Measurements from ENCODE around the gene CALN1. TPM values are rescaled to one million over a fixed set of nuclear protein-coding genes. Genes with fewer than 3 reads are reported as not detected.
A peak's percentile ranks its signal among the peaks of the same experiment; 100 is the strongest.

Gene CALN1
- total and polyA plus RNA-seq, 2 of the 8 experiments (the other 6 are each of a cell fraction or from before 2014, with no cell fraction given) = 6.4 to 15.2 TPM

- H2BK15ac ChIP-seq (ENCODE audit: low read length) = no peak overlapping the region
- peaks cover 2 to 4% (median 2%) of the 10 kb centered on the region in 4 experiments; a peak in 4 of 7 replicates for H3K4me1 ChIP-seq (replicated peaks in 1 of 4; ENCODE audit: control insufficient read depth in 3 of 4, insufficient read depth in 4 of 4, low read length in 3 of 4)
- H3K14ac ChIP-seq (ENCODE audit: insufficient read length) = no peak overlapping the region
- FAIRE-seq (no peak), DNase-seq (ENCODE audit: low read depth in 1 of 2, low spot score in 2 of 2) (no peak)
- TF ChIP-seq SUZ12 (IDR thresholded peaks at IDR 0.05; ENCODE audit: low read length) (no peak), NANOG (IDR thresholded peaks at IDR 0.05; ENCODE audit: insufficient read depth, low read depth, low read length, poor library complexity, severe bottlenecking) (no peak), TCF12 (IDR thresholded peaks at IDR 0.05; ENCODE audit: low read depth, low read length) (no peak)
- H3K9ac ChIP-seq (replicated peaks in 1 of 4; ENCODE audit: extremely low read depth in 1 of 4, low read depth in 3 of 4, low read length in 3 of 4) = no peak overlapping the region
- H2BK20ac ChIP-seq (ENCODE audit: low read length) = no peak overlapping the region
- no peak overlapping the region for H4K91ac ChIP-seq (replicated peaks; ENCODE audit: insufficient read length, low read length)
- H3K79me2 ChIP-seq (ENCODE audit: control insufficient read depth in 1 of 2, insufficient read depth in 2 of 2, low read length in 2 of 2) = peaks cover 0 to 6% of the 10 kb centered on the region in 2 experiments; a peak in 1 of 4 replicates
- H2AFZ ChIP-seq (ENCODE audit: low read length) = no peak overlapping the region
- no peaks in the 10 kb centered on the region; the same call in 1 of the 2 replicates for H3K23me2 ChIP-seq (ENCODE audit: low read depth, low read length)
- H2BK120ac ChIP-seq (replicated peaks; ENCODE audit: low read depth, low read length) = no peak overlapping the region
- H3K9me3 ChIP-seq (ENCODE audit: insufficient read depth in 2 of 2, low read depth in 1 of 2, low read length in 1 of 2) = no peaks in the 10 kb centered on the region
- H3K23ac ChIP-seq (ENCODE audit: insufficient read length) = no peak overlapping the region
- ChIA-PET POLR2A (ENCODE audit: partially characterized antibody) (interaction anchor here (0.9 kb wide), 1 partner anchor 445 kb away, joined by 3 read pairs; no protein-coding TSS in a partner anchor), CTCF (ENCODE audit: partially characterized antibody) (interaction anchor here (1.2 kb wide), 1 partner anchor 47 kb away, joined by 3 read pairs; no protein-coding TSS in a partner anchor)
- H4K20me1 ChIP-seq (replicated peaks in 1 of 2; ENCODE audit: control insufficient read depth in 1 of 2, insufficient read depth in 2 of 2, low read length in 2 of 2) = peaks cover 0 to 3% of the 10 kb centered on the region in 2 experiments
- H4K5ac ChIP-seq (ENCODE audit: insufficient read length, low read depth, low read length) = no peak overlapping the region
- no peaks in the 10 kb centered on the region for H3K36me3 ChIP-seq (ENCODE audit: control insufficient read depth in 2 of 4, insufficient read depth in 4 of 4, low read length in 3 of 4)
- H3K27ac ChIP-seq (ENCODE audit: low read depth, low read length) = no peak overlapping the region
- no peak overlapping the region for H2BK12ac ChIP-seq (ENCODE audit: low read depth, low read length)
- H3K4ac ChIP-seq (replicated peaks; ENCODE audit: insufficient read length, low read depth, low read length) = no peak overlapping the region
- no peak overlapping the region for H3K4me2 ChIP-seq (ENCODE audit: insufficient read depth in 1 of 2, low read depth in 2 of 2, low read length in 2 of 2)
- H2AK5ac ChIP-seq (ENCODE audit: low read depth, low read length) = no peak overlapping the region
- H3K79me1 ChIP-seq (ENCODE audit: low read depth, low read length) = peaks cover 5% of the 10 kb centered on the region; the same call in 1 of the 2 replicates
- H3K18ac ChIP-seq (ENCODE audit: extremely low read depth, low read length) = no peak overlapping the region
- H3K56ac ChIP-seq (replicated peaks; ENCODE audit: insufficient read length, low read depth, low read length) = no peak overlapping the region
- WGBS, 2 experiments (ENCODE audit: extremely low coverage in 1 of 2, insufficient coverage in 1 of 2, insufficient read length in 1 of 2, insufficient replicate concordance in 2 of 2, low coverage in 1 of 2, low lambda C conversion rate in 2 of 2, missing lambda C conversion rate in 1 of 2) = 96% methylated on average over 2 of the region's 2 CpGs; no CpG with 5 or more reads in 1 of the 2 experiments
- 0 out of 2 replicates have a peak overlapping the region, but pooled peaks have one; percentile 81 for H2BK5ac ChIP-seq (ENCODE audit: low read depth, low read length)
- no peaks in the 10 kb centered on the region for H3K27me3 ChIP-seq (replicated peaks in 1 of 4; ENCODE audit: control insufficient read depth in 3 of 4, extremely low read depth in 1 of 4, insufficient read depth in 3 of 4, low read length in 3 of 4)
- H3K4me3 ChIP-seq (ENCODE audit: extremely low read depth in 1 of 4, insufficient read depth in 2 of 4, low read depth in 3 of 4, low read length in 4 of 4) = no peak overlapping the region
- H4K8ac ChIP-seq (ENCODE audit: extremely low read depth, insufficient read depth, low read length) = no peak overlapping the region
These were observed 103.2 kb downstream of the CALN1 start for GRCh38 chr7:72308986-72309385.

All from H1 (cell line).